Stimulated activated CD4-positive, alpha-beta T cell treated with anti-CD3 and anti-CD28 coated beads, Interleukin-1b, Interleukin-23, amount 100 ng/mL, for 4 hours (primary cell): ENCODE measurements around the gene TEX12.
A peak's percentile ranks its signal among the peaks of the same experiment; 100 is the strongest.
"Not testable (repeated sequence)": the region's sequence is repeated elsewhere in the genome, so short reads cannot be mapped to it uniquely, and the experiment has no call there.

Source experiments
- DNase-seq, 2 donors: peaks; one replicate each; pipeline ENCODE4 v3.0.0-alpha.2; 2020; ENCODE audit warnings: low read depth in 2 of 2

TEX12 gene

GRCh38 chr11:112163875-112164685, 3.1 kb upstream of the TEX12 start, which contains the start of gene IL18:
TSS of gene IL18 (minus strand) at chr11:112164094. CDS start at chr11:112155053, 9,041 bp downstream.
- DNase-seq, result no peak

GRCh38 chr11:112165049-112165448, 2.1 kb upstream of the TEX12 start:
- no peak for DNase-seq

GRCh38 chr11:112166562-112166961, 610 bp upstream of the TEX12 start:
- no peak for DNase-seq

GRCh38 chr11:112172362-112172994, 5.3 kb downstream of the TEX12 start:
- no peak for DNase-seq

GRCh38 chr11:112173152-112173551, 6.0 kb downstream of the TEX12 start:
- no peak for DNase-seq

- peak; percentile 9 to 15 for DNase-seq
These were observed 7.8 kb downstream of the TEX12 start, which contains the start of gene BCO2 for GRCh38 chr11:112174789-112175598. TSS of gene BCO2 (plus strand) at chr11:112175512. CDS start at chr11:112175602, 90 bp downstream.

GRCh38 chr11:112175599-112175952, 8.4 kb downstream of the TEX12 start:
- no peak for DNase-seq

- no peak for DNase-seq
These were observed 8.9 kb downstream of the TEX12 start for GRCh38 chr11:112176077-112176476.

- no peak for DNase-seq
These were observed 10.4 kb downstream of the TEX12 start for GRCh38 chr11:112177589-112177988.

GRCh38 chr11:112178428-112178827, 11.3 kb downstream of the TEX12 start:
- no peak for DNase-seq

- no peak for DNase-seq
These were observed 11.8 kb downstream of the TEX12 start for GRCh38 chr11:112178936-112179335.

- DNase-seq, result no peak
These were observed 12.4 kb downstream of the TEX12 start for GRCh38 chr11:112179601-112180000.

GRCh38 chr11:112182867-112183266, 15.7 kb downstream of the TEX12 start:
- no peak for DNase-seq

GRCh38 chr11:112185883-112186282, 18.7 kb downstream of the TEX12 start:
- DNase-seq, result no peak

- DNase-seq, result no peak
These were observed 19.1 kb downstream of the TEX12 start for GRCh38 chr11:112186304-112186703.

- DNase-seq, result not testable (repeated sequence)
These were observed 27.9 kb downstream of the TEX12 start for GRCh38 chr11:112195113-112195512.

GRCh38 chr11:112195951-112196351, 28.8 kb downstream of the TEX12 start:
- no peak for DNase-seq

GRCh38 chr11:112196519-112197087, 29.4 kb downstream of the TEX12 start:
- no peak for DNase-seq

GRCh38 chr11:112199101-112199500, 31.9 kb downstream of the TEX12 start:
- not testable (repeated sequence) for DNase-seq

- no peak for DNase-seq
These were observed 33.1 kb downstream of the TEX12 start for GRCh38 chr11:112200252-112200651.

GRCh38 chr11:112206071-112206470, 38.9 kb downstream of the TEX12 start:
- DNase-seq, result no peak

- no peak for DNase-seq
These were observed 43.7 kb downstream of the TEX12 start for GRCh38 chr11:112210890-112211289.
